ENCODE results near the gene TDRD9.

DNA sequence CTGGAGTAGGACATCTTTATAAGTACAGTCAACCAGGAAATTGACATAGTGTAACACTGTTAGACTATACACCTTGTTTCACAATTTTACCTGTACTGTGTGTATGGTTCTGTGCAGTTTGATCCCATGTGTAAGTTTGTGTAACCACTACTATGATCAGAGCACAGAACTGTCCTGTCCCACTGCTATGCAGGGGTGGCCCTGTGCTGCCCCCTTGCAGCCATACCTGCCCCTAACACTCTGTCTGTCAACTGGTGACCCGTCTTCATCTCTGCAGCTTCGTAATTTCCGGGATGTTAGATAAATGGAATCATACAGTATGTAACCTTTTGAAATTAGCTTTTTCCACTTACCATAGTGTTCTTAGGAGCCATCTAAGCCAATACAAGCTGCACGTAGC, 72.7 kb downstream of the TDRD9 start:
- TF ChIP-seq CTCF (IDR thresholded peaks at IDR 0.05) (no peak), POLR2AphosphoS5 (IDR thresholded peaks at IDR 0.05) (no peak)

Data from breast epithelium (tissue), 3 donors.